Upper lobe of left lung (tissue), 4 donors: ENCODE measurements around the gene ATP1A1.

Experiments
- EP300 ChIP-seq, 4 donors: sonication (generic); formaldehyde crosslinking; IDR thresholded peaks; one replicate each; pipeline ENCODE4 v1.5.1; 2017; ENCODE audit warnings: antibody characterized with exemption in 4 of 4, control low read depth in 2 of 4
- TF ChIP-seq, protein P1 (sequence below), 6 experiments: fragments of 450-650 bp in 4 of 6; fragments of 200-600 bp in 2 of 6; sonication (generic) in 2 of 6; IDR thresholded peaks; one replicate each; pipeline ENCODE4 v1.5.1; 2016 to 2019; ENCODE audit warnings: antibody characterized with exemption in 6 of 6

DNA sequence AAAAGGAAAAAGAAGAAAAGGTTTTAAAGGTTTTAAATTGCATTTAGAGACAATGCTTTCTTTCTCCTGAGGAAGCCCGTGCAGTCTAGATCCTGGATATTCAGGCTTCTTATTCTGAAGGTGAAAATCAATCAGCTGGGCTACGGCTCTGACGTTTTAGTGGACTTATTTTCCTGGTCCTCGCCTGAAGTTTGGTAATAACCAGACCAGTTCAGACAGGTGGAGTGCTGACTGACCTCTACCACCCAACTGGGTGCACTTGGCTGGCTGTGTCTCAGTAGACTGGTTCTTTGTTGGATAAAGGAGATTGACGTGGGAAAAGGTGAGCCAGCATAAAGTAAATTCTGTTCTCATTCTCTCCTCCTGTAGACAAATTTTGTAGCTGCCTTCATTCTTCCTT is 7.2 kb upstream of the ATP1A1 start:
- TF ChIP-seq, protein P1, sequence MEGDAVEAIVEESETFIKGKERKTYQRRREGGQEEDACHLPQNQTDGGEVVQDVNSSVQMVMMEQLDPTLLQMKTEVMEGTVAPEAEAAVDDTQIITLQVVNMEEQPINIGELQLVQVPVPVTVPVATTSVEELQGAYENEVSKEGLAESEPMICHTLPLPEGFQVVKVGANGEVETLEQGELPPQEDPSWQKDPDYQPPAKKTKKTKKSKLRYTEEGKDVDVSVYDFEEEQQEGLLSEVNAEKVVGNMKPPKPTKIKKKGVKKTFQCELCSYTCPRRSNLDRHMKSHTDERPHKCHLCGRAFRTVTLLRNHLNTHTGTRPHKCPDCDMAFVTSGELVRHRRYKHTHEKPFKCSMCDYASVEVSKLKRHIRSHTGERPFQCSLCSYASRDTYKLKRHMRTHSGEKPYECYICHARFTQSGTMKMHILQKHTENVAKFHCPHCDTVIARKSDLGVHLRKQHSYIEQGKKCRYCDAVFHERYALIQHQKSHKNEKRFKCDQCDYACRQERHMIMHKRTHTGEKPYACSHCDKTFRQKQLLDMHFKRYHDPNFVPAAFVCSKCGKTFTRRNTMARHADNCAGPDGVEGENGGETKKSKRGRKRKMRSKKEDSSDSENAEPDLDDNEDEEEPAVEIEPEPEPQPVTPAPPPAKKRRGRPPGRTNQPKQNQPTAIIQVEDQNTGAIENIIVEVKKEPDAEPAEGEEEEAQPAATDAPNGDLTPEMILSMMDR (IDR thresholded peaks at IDR 0.05), result no peak
- TF ChIP-seq EP300 (IDR thresholded peaks at IDR 0.05), result no peak
